Measurements from ENCODE around the gene SPOCK1. TPM values are rescaled to one million over a fixed set of nuclear protein-coding genes. Genes with fewer than 3 reads are reported as not detected.

SPOCK1 gene
- total and polyA plus RNA-seq, 9 of the 15 experiments (the other 6 are each of a cell fraction or from before 2014, with no cell fraction given), result 0.01 to 0.35 (median 0.04) TPM; not detected in 6

DNA sequence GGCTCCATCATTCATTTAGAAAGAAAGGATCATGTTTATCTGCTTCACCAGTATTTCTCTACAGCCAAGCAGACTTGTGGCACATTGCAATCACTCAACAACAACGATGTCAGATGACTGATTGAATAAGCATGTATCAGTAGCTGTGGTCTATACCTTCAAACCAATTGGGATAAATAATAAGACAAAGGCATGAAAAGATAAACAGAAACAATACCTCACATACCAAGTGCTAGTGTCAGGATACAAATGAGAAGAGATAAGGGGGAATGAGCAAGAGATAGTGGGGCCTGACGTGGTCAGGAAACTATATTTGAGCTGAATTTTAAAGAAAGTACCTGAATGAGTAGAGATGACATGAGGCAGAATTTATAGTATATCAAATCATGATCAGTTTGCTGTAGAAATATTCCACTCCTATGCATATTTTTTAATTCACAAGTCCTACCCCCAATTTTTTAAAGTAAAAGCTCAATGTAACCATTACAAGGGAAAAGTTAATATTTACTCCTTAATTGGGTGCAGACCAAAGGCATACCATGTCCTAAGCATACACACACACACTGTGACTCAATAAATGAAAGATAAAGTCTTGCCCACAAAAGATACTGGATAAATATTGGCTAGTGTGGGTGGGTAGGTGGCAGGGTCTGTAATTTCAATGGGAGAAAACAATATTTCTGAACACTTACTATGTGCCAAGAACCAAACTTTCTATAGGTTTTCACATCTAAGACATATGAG, 284.5 kb downstream of the SPOCK1 start (continued):
- TF ChIP-seq, protein P1, sequence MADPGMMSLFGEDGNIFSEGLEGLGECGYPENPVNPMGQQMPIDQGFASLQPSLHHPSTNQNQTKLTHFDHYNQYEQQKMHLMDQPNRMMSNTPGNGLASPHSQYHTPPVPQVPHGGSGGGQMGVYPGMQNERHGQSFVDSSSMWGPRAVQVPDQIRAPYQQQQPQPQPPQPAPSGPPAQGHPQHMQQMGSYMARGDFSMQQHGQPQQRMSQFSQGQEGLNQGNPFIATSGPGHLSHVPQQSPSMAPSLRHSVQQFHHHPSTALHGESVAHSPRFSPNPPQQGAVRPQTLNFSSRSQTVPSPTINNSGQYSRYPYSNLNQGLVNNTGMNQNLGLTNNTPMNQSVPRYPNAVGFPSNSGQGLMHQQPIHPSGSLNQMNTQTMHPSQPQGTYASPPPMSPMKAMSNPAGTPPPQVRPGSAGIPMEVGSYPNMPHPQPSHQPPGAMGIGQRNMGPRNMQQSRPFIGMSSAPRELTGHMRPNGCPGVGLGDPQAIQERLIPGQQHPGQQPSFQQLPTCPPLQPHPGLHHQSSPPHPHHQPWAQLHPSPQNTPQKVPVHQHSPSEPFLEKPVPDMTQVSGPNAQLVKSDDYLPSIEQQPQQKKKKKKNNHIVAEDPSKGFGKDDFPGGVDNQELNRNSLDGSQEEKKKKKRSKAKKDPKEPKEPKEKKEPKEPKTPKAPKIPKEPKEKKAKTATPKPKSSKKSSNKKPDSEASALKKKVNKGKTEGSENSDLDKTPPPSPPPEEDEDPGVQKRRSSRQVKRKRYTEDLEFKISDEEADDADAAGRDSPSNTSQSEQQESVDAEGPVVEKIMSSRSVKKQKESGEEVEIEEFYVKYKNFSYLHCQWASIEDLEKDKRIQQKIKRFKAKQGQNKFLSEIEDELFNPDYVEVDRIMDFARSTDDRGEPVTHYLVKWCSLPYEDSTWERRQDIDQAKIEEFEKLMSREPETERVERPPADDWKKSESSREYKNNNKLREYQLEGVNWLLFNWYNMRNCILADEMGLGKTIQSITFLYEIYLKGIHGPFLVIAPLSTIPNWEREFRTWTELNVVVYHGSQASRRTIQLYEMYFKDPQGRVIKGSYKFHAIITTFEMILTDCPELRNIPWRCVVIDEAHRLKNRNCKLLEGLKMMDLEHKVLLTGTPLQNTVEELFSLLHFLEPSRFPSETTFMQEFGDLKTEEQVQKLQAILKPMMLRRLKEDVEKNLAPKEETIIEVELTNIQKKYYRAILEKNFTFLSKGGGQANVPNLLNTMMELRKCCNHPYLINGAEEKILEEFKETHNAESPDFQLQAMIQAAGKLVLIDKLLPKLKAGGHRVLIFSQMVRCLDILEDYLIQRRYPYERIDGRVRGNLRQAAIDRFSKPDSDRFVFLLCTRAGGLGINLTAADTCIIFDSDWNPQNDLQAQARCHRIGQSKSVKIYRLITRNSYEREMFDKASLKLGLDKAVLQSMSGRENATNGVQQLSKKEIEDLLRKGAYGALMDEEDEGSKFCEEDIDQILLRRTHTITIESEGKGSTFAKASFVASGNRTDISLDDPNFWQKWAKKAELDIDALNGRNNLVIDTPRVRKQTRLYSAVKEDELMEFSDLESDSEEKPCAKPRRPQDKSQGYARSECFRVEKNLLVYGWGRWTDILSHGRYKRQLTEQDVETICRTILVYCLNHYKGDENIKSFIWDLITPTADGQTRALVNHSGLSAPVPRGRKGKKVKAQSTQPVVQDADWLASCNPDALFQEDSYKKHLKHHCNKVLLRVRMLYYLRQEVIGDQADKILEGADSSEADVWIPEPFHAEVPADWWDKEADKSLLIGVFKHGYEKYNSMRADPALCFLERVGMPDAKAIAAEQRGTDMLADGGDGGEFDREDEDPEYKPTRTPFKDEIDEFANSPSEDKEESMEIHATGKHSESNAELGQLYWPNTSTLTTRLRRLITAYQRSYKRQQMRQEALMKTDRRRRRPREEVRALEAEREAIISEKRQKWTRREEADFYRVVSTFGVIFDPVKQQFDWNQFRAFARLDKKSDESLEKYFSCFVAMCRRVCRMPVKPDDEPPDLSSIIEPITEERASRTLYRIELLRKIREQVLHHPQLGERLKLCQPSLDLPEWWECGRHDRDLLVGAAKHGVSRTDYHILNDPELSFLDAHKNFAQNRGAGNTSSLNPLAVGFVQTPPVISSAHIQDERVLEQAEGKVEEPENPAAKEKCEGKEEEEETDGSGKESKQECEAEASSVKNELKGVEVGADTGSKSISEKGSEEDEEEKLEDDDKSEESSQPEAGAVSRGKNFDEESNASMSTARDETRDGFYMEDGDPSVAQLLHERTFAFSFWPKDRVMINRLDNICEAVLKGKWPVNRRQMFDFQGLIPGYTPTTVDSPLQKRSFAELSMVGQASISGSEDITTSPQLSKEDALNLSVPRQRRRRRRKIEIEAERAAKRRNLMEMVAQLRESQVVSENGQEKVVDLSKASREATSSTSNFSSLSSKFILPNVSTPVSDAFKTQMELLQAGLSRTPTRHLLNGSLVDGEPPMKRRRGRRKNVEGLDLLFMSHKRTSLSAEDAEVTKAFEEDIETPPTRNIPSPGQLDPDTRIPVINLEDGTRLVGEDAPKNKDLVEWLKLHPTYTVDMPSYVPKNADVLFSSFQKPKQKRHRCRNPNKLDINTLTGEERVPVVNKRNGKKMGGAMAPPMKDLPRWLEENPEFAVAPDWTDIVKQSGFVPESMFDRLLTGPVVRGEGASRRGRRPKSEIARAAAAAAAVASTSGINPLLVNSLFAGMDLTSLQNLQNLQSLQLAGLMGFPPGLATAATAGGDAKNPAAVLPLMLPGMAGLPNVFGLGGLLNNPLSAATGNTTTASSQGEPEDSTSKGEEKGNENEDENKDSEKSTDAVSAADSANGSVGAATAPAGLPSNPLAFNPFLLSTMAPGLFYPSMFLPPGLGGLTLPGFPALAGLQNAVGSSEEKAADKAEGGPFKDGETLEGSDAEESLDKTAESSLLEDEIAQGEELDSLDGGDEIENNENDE (IDR thresholded peaks at IDR 0.05; ENCODE audit: low read depth, low read length), result no peak
- no peak for TF ChIP-seq ZNF197 (CRISPR knock-in tag; IDR thresholded peaks at IDR 0.05; ENCODE audit: low read depth)
- no peak for TF ChIP-seq ZNF518B (CRISPR knock-in tag; IDR thresholded peaks at IDR 0.05)
- no peak for TF ChIP-seq LCOR (CRISPR knock-in tag; IDR thresholded peaks at IDR 0.05)
- no peak for TF ChIP-seq GATA2 (CRISPR knock-in tag; IDR thresholded peaks at IDR 0.05)
- no peak for TF ChIP-seq ZC3H8 (IDR thresholded peaks at IDR 0.05)
